Fibroblast of lung (primary cell): ENCODE measurements around the gene PPAN. TPM values are rescaled to one million over a fixed set of nuclear protein-coding genes. Genes with fewer than 3 reads are reported as not detected.

Source experiments
- DNase-seq, 2 donors: peaks; one replicate each; pipeline versions ENCODE4 v3.0.0 to v3.0.0-alpha.2; 2010; ENCODE audit warnings: low read depth in 2 of 2
- H2AFZ ChIP-seq: 2 replicates; pipeline ENCODE4 v1.5.1; 2012; ENCODE audit warnings: low read length, control low read depth, inconsistent platforms
- H3K27ac ChIP-seq: 2 replicates; pipeline ENCODE4 v1.5.1; 2011; ENCODE audit warnings: low read length, control low read depth; ENCODE audit not compliant: insufficient read depth
- H3K27me3 ChIP-seq: 2 replicates; pipeline ENCODE4 v1.5.1; 2011; ENCODE audit warnings: mild to moderate bottlenecking, low read length; ENCODE audit not compliant: control insufficient read depth, insufficient read depth
- H3K36me3 ChIP-seq: 2 replicates; pipeline ENCODE4 v1.5.1; 2011; ENCODE audit warnings: low read length; ENCODE audit not compliant: control insufficient read depth, insufficient read depth
- H3K4me1 ChIP-seq: 2 replicates; pipeline ENCODE4 v1.5.1; 2011; ENCODE audit warnings: low read length; ENCODE audit not compliant: control insufficient read depth, insufficient read depth; ENCODE audit errors: extremely low read depth
- H3K4me2 ChIP-seq: 2 replicates; pipeline ENCODE4 v1.5.1; 2011; ENCODE audit warnings: low read length, control low read depth; ENCODE audit not compliant: insufficient read depth; ENCODE audit errors: extremely low read depth
- H3K4me3 ChIP-seq, 4 experiments: fragments of 200-600 bp in 1 of 4; sonication (generic) in 1 of 4; replicated peaks in 1 of 4; 2 replicates each; pipeline ENCODE4 v1.5.1; 2011 to 2016; ENCODE audit warnings: low read length in 4 of 4, low read depth in 3 of 4, mild to moderate bottlenecking in 3 of 4, control low read depth in 2 of 4, inconsistent platforms in 1 of 4, mixed read lengths in 1 of 4; ENCODE audit not compliant: insufficient read depth in 1 of 4; ENCODE audit errors: control extremely low read depth in 1 of 4
- H3K79me2 ChIP-seq: 2 replicates; pipeline ENCODE4 v1.5.1; 2012; ENCODE audit warnings: mild to moderate bottlenecking, low read length, inconsistent platforms; ENCODE audit not compliant: control insufficient read depth, insufficient read depth
- H3K9ac ChIP-seq: 2 replicates; pipeline ENCODE4 v1.5.1; 2011; ENCODE audit warnings: mild to moderate bottlenecking, low read length, control low read depth; ENCODE audit not compliant: insufficient read depth
- H3K9me3 ChIP-seq: 2 replicates; pipeline ENCODE4 v1.5.1; 2012; ENCODE audit warnings: low read depth, low read length; ENCODE audit not compliant: control insufficient read depth, insufficient read depth
- H4K20me1 ChIP-seq: 2 replicates; pipeline ENCODE4 v1.5.1; 2011; ENCODE audit warnings: low read length; ENCODE audit not compliant: control insufficient read depth, insufficient read depth; ENCODE audit errors: extremely low read depth
- CTCF ChIP-seq, 2 donors: IDR thresholded peaks in 1 of 2; conservative IDR thresholded peaks in 1 of 2; 1 replicate in 1 of 2; 2 replicates in 1 of 2; pipeline ENCODE4 v1.5.1; 2011 to 2012; ENCODE audit warnings: low read length in 2 of 2, control low read depth in 1 of 2, inconsistent platforms in 1 of 2, low read depth in 1 of 2, mild to moderate bottlenecking in 1 of 2
- EZH2 ChIP-seq: IDR thresholded peaks from 2 replicates; pipeline ENCODE4 v1.5.1; 2012; ENCODE audit warnings: low read length, control low read depth, mild to moderate bottlenecking; ENCODE audit errors: missing control alignments
- polyA plus RNA-seq, 2 donors: library from polyadenylated mRNA; depleted of rRNA in 1 of 2; stranded (reverse) in 1 of 2; unstranded in 1 of 2; fragments of >200 nt; gene quantifications; 2 replicates each; pipeline ENCODE4 v1.2.1, GENCODE V29; 2011 to 2012; ENCODE audit warnings: missing spikeins in 1 of 2
- total RNA-seq: library from RNA; depleted of rRNA; stranded (reverse); fragments of >200 nt; gene quantifications from 2 replicates; pipeline ENCODE4 v1.2.1, GENCODE V29; 2014

The PPAN gene
- total and polyA plus RNA-seq, 2 donors (not counting 1 experiment from before 2014, with no cell fraction given): 15.3 to 22.6 TPM

GRCh38 chr19:10076535-10076934 lies 29.6 kb upstream of the PPAN start:
- no peak for TF ChIP-seq CTCF (conservative IDR thresholded peaks at IDR 0.05 in 1 of 2, IDR thresholded peaks at IDR 0.05 in 1 of 2; ENCODE audit: low read depth in 1 of 2, low read length in 2 of 2)
- no peak for TF ChIP-seq EZH2
- H3K4me1 ChIP-seq: no peaks in the 10 kb centered on the region
- H3K9me3 ChIP-seq: no peaks in the 10 kb centered on the region
- H3K79me2 ChIP-seq: no peaks in the 10 kb centered on the region
- H3K9ac ChIP-seq: no peak overlapping the region
- no peak for DNase-seq
- no peak overlapping the region for H3K4me2 ChIP-seq
- H4K20me1 ChIP-seq: no peaks in the 10 kb centered on the region
- H3K36me3 ChIP-seq: no peaks in the 10 kb centered on the region
- H3K27ac ChIP-seq: no peak overlapping the region
- H3K4me3 ChIP-seq: no peak overlapping the region
- H2AFZ ChIP-seq: no peak overlapping the region
- no peaks in the 10 kb centered on the region for H3K27me3 ChIP-seq

- no peak for DNase-seq
- Histone ChIP-seq H3K36me3 (no peaks in the 10 kb centered on the region), H3K4me2 (no peak overlapping the region), H3K4me1 (no peaks in the 10 kb centered on the region), H2AFZ (no peak overlapping the region), H3K27me3 (no peaks in the 10 kb centered on the region), H3K9me3 (no peaks in the 10 kb centered on the region), H3K4me3 (no peak overlapping the region), H4K20me1 (no peaks in the 10 kb centered on the region), H3K79me2 (no peaks in the 10 kb centered on the region), H3K9ac (no peak overlapping the region), H3K27ac (no peak overlapping the region)
- TF ChIP-seq CTCF (conservative IDR thresholded peaks at IDR 0.05 in 1 of 2, IDR thresholded peaks at IDR 0.05 in 1 of 2; ENCODE audit: low read depth in 1 of 2, low read length in 2 of 2) (no peak), EZH2 (no peak)
These were observed 27.8 kb upstream of the PPAN start for GRCh38 chr19:10078329-10078728.

- H2AFZ ChIP-seq: no peak overlapping the region
- H3K9ac ChIP-seq: no peak overlapping the region
- H3K27ac ChIP-seq: no peak overlapping the region
- no peak for TF ChIP-seq EZH2
- TF ChIP-seq CTCF (conservative IDR thresholded peaks at IDR 0.05 in 1 of 2, IDR thresholded peaks at IDR 0.05 in 1 of 2; ENCODE audit: low read depth in 1 of 2, low read length in 2 of 2): no peak
- H4K20me1 ChIP-seq: no peaks in the 10 kb centered on the region
- DNase-seq: no peak
- H3K4me3 ChIP-seq: no peak overlapping the region
- H3K36me3 ChIP-seq: no peaks in the 10 kb centered on the region
- H3K79me2 ChIP-seq: no peaks in the 10 kb centered on the region
- H3K4me1 ChIP-seq: no peaks in the 10 kb centered on the region
- H3K4me2 ChIP-seq: no peak overlapping the region
- H3K9me3 ChIP-seq: no peaks in the 10 kb centered on the region
- no peaks in the 10 kb centered on the region for H3K27me3 ChIP-seq
These were observed 27.1 kb upstream of the PPAN start for GRCh38 chr19:10079031-10079453.
